H1 (cell line): ENCODE results near the gene FLRT1. TPM values are rescaled to one million over a fixed set of nuclear protein-coding genes. Genes with fewer than 3 reads are reported as not detected.

Source experiments
- CTBP2 ChIP-seq: IDR thresholded peaks from 2 replicates; pipeline ENCODE4 v1.7.0; 2011; ENCODE audit warnings: borderline replicate concordance, mild to moderate bottlenecking, moderate library complexity, mixed read lengths, low read length; ENCODE audit not compliant: insufficient read depth, insufficient read length
- JUND ChIP-seq: IDR thresholded peaks from 2 replicates; pipeline ENCODE4 v1.6.1; 2011; ENCODE audit warnings: mild to moderate bottlenecking, improper control_type of control experiment, low read length
- POLR2A ChIP-seq, 2 experiments: IDR thresholded peaks; 1 replicate in 1 of 2; 2 replicates in 1 of 2; pipeline ENCODE4 v1.6.1; 2011; ENCODE audit warnings: low read depth in 2 of 2, low read length in 2 of 2, mild to moderate bottlenecking in 2 of 2; ENCODE audit errors: control extremely low read depth in 1 of 2
- SIN3A ChIP-seq, 2 experiments: IDR thresholded peaks in 1 of 2; conservative IDR thresholded peaks in 1 of 2; 2 replicates each; pipeline ENCODE4 v1.6.1; 2011 to 2012; ENCODE audit warnings: low read length in 2 of 2, improper control_type of control experiment in 1 of 2, low read depth in 1 of 2, mild to moderate bottlenecking in 1 of 2
- TAF1 ChIP-seq: IDR thresholded peaks from 2 replicates; pipeline ENCODE4 v1.6.1; 2011; ENCODE audit warnings: mild to moderate bottlenecking, low read depth, low read length
- polyA plus RNA-seq, 7 experiments: library from polyadenylated mRNA; depleted of rRNA in 3 of 7; stranded (reverse) in 5 of 7; unstranded in 2 of 7; fragments of >200 nt in 5 of 7; fragments of 200-250 nt in 2 of 7; gene quantifications; 1 replicate in 5 of 7; 2 replicates in 1 of 7; 4 replicates in 1 of 7; pipeline versions ENCODE4 v1.2.1 to v1.2.3, GENCODE V29; 2011 to 2013; ENCODE audit warnings: missing spikeins in 2 of 7, mixed read lengths in 2 of 7
- total RNA-seq: library from RNA; stranded (reverse); fragmentation: NEBNext Ultra II Directional; extraction: Animal tissue kit (Norgen Biotek cat#: 25700); gene quantifications from 2 replicates; pipeline ENCODE4 v1.2.1, GENCODE V29; 2021
- TF ChIP-seq, protein P1 (sequence below): fragments of 300-600 bp; sonication (generic); IDR thresholded peaks from 2 replicates; pipeline ENCODE4 v1.7.1; 2012; ENCODE audit warnings: low read length, moderate library complexity, mild to moderate bottlenecking, inconsistent platforms; ENCODE audit not compliant: insufficient replicate concordance

Gene FLRT1
- total and polyA plus RNA-seq, 2 of the 8 experiments (the other 6 are each of a cell fraction or from before 2014, with no cell fraction given): 0.14 to 0.28 TPM

DNA sequence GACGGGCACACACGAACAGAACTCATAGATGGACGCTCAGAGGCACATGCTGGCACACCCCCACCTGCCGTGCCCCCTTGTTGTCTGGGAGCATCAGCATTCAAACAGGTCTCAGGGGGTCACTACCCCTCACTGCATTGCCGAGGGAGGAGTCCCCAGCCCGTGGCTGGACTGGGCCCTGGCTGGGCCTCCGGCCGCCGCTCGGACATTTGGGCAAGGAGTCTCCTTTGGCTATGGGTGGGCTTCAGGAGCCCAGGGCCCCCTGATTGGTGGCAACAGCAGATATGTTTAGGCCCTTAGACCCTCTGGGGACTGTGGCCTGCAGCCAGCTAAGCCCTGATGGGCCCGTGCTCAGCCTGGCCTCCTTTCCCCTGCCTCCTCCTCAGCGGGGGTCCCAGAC lies 41.9 kb downstream of the FLRT1 start (continued):
- TF ChIP-seq SIN3A (conservative IDR thresholded peaks at IDR 0.05 in 1 of 2, IDR thresholded peaks at IDR 0.05 in 1 of 2; ENCODE audit: low read depth in 1 of 2, low read length in 2 of 2) (no peak), CTBP2 (no peak), JUND (no peak), POLR2A (IDR thresholded peaks at IDR 0.05; ENCODE audit: control extremely low read depth in 1 of 2, low read depth in 2 of 2, low read length in 2 of 2) (no peak), TAF1 (no peak)
- TF ChIP-seq, protein P1, sequence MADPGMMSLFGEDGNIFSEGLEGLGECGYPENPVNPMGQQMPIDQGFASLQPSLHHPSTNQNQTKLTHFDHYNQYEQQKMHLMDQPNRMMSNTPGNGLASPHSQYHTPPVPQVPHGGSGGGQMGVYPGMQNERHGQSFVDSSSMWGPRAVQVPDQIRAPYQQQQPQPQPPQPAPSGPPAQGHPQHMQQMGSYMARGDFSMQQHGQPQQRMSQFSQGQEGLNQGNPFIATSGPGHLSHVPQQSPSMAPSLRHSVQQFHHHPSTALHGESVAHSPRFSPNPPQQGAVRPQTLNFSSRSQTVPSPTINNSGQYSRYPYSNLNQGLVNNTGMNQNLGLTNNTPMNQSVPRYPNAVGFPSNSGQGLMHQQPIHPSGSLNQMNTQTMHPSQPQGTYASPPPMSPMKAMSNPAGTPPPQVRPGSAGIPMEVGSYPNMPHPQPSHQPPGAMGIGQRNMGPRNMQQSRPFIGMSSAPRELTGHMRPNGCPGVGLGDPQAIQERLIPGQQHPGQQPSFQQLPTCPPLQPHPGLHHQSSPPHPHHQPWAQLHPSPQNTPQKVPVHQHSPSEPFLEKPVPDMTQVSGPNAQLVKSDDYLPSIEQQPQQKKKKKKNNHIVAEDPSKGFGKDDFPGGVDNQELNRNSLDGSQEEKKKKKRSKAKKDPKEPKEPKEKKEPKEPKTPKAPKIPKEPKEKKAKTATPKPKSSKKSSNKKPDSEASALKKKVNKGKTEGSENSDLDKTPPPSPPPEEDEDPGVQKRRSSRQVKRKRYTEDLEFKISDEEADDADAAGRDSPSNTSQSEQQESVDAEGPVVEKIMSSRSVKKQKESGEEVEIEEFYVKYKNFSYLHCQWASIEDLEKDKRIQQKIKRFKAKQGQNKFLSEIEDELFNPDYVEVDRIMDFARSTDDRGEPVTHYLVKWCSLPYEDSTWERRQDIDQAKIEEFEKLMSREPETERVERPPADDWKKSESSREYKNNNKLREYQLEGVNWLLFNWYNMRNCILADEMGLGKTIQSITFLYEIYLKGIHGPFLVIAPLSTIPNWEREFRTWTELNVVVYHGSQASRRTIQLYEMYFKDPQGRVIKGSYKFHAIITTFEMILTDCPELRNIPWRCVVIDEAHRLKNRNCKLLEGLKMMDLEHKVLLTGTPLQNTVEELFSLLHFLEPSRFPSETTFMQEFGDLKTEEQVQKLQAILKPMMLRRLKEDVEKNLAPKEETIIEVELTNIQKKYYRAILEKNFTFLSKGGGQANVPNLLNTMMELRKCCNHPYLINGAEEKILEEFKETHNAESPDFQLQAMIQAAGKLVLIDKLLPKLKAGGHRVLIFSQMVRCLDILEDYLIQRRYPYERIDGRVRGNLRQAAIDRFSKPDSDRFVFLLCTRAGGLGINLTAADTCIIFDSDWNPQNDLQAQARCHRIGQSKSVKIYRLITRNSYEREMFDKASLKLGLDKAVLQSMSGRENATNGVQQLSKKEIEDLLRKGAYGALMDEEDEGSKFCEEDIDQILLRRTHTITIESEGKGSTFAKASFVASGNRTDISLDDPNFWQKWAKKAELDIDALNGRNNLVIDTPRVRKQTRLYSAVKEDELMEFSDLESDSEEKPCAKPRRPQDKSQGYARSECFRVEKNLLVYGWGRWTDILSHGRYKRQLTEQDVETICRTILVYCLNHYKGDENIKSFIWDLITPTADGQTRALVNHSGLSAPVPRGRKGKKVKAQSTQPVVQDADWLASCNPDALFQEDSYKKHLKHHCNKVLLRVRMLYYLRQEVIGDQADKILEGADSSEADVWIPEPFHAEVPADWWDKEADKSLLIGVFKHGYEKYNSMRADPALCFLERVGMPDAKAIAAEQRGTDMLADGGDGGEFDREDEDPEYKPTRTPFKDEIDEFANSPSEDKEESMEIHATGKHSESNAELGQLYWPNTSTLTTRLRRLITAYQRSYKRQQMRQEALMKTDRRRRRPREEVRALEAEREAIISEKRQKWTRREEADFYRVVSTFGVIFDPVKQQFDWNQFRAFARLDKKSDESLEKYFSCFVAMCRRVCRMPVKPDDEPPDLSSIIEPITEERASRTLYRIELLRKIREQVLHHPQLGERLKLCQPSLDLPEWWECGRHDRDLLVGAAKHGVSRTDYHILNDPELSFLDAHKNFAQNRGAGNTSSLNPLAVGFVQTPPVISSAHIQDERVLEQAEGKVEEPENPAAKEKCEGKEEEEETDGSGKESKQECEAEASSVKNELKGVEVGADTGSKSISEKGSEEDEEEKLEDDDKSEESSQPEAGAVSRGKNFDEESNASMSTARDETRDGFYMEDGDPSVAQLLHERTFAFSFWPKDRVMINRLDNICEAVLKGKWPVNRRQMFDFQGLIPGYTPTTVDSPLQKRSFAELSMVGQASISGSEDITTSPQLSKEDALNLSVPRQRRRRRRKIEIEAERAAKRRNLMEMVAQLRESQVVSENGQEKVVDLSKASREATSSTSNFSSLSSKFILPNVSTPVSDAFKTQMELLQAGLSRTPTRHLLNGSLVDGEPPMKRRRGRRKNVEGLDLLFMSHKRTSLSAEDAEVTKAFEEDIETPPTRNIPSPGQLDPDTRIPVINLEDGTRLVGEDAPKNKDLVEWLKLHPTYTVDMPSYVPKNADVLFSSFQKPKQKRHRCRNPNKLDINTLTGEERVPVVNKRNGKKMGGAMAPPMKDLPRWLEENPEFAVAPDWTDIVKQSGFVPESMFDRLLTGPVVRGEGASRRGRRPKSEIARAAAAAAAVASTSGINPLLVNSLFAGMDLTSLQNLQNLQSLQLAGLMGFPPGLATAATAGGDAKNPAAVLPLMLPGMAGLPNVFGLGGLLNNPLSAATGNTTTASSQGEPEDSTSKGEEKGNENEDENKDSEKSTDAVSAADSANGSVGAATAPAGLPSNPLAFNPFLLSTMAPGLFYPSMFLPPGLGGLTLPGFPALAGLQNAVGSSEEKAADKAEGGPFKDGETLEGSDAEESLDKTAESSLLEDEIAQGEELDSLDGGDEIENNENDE: no peak
